HepG2 (cell line): ENCODE measurements around the gene NR2F1-AS1. TPM values are rescaled to one million over a fixed set of nuclear protein-coding genes. Genes with fewer than 3 reads are reported as not detected.

ENCODE experiments used
- ATAC-seq: fragments of 200-7000 bp; cut with Tn5 transposase; 3 replicates; pipeline ENCODE4 v1.9.1; 2020; ENCODE audit warnings: mild to moderate bottlenecking, moderate library complexity
- BruUV-seq: library from RNA; stranded (reverse); fragments of 400-500 nt; replicated peaks from 2 replicates; lab custom pipeline; 2021; lab: Mats Ljungman, UMichigan
- CTCF ChIA-PET: fragments of 300-600 bp; formaldehyde crosslinking; extraction: SDS; loops from one replicate; lab custom pipeline; 2021; ENCODE audit warnings: low total read pairs, inconsistent platforms, low intra/inter-chr PET ratio; lab: Yijun Ruan, JAX
- POLR2A ChIA-PET: fragments of 350-600 bp; sonication (Branson Sonifier 250); formaldehyde crosslinking; loops from one replicate; lab custom pipeline; 2020; ENCODE audit warnings: antibody characterized with exemption, inconsistent platforms; lab: Yijun Ruan, JAX
- DNase-seq: peaks from one replicate; pipeline ENCODE4 v3.0.0-alpha.2; 2015; ENCODE audit warnings: low spot score
- FAIRE-seq: peaks from 3 replicates; lab custom pipeline; 2011; peaks lifted over from hg19 to GRCh38; lab: Jason Lieb, UNC
- H2AFZ ChIP-seq: one replicate; pipeline ENCODE4 v1.6.1; 2011; ENCODE audit warnings: low read length, inconsistent platforms
- H3K27ac ChIP-seq: fragments of 300-600 bp; 3 replicates; pipeline ENCODE4 v1.8.0; 2011; ENCODE audit warnings: mixed run types, mild to moderate bottlenecking, mixed read lengths, low read length, inconsistent platforms; ENCODE audit not compliant: insufficient read depth; ENCODE audit errors: extremely low read length
- H3K27me3 ChIP-seq, 2 experiments: fragments of 200-600 bp in 1 of 2; 2 replicates in 1 of 2; 3 replicates in 1 of 2; pipeline versions ENCODE4 v1.6.0 to v1.8.0; 2011; ENCODE audit warnings: low read length in 2 of 2, mild to moderate bottlenecking in 2 of 2, moderate library complexity in 2 of 2, inconsistent platforms in 1 of 2; ENCODE audit not compliant: insufficient read depth in 2 of 2, control insufficient read depth in 1 of 2
- H3K36me3 ChIP-seq, 2 experiments: fragments of 200-600 bp in 1 of 2; replicated peaks in 1 of 2; 2 replicates in 1 of 2; 3 replicates in 1 of 2; pipeline versions ENCODE4 v1.5.1 to v1.8.0; 2011; ENCODE audit warnings: low read length in 2 of 2, inconsistent platforms in 1 of 2; ENCODE audit not compliant: insufficient read depth in 2 of 2, control insufficient read depth in 1 of 2
- H3K4me1 ChIP-seq: 2 replicates; pipeline ENCODE4 v1.5.1; 2012; ENCODE audit warnings: low read length, inconsistent platforms; ENCODE audit not compliant: insufficient read depth
- H3K4me2 ChIP-seq: 2 replicates; pipeline ENCODE4 v1.6.0; 2011; ENCODE audit warnings: low read depth, low read length, inconsistent platforms
- H3K4me3 ChIP-seq, 3 experiments: fragments of 200-600 bp in 1 of 3; sonication (generic), shearing (Covaris generic) in 1 of 3; replicated peaks in 1 of 3; 2 replicates each; pipeline ENCODE4 v1.5.1; 2011 to 2016; ENCODE audit warnings: low read length in 3 of 3, inconsistent platforms in 2 of 3, low read depth in 2 of 3, mild to moderate bottlenecking in 2 of 3, control low read depth in 1 of 3, mixed read lengths in 1 of 3; ENCODE audit not compliant: insufficient read depth in 1 of 3
- H3K79me2 ChIP-seq: one replicate; pipeline ENCODE4 v1.6.1; 2011; ENCODE audit warnings: low read length, inconsistent platforms; ENCODE audit not compliant: insufficient read depth
- H3K9ac ChIP-seq: 2 replicates; pipeline ENCODE4 v1.6.0; 2011; ENCODE audit warnings: mild to moderate bottlenecking, low read depth, low read length, inconsistent platforms; ENCODE audit not compliant: insufficient read depth
- H3K9me3 ChIP-seq: 2 replicates; pipeline ENCODE4 v1.5.1; 2012; ENCODE audit warnings: mild to moderate bottlenecking, low read length
- H4K20me1 ChIP-seq: 2 replicates; pipeline ENCODE4 v1.6.0; 2011; ENCODE audit warnings: inconsistent platforms, mild to moderate bottlenecking, low read length, moderate library complexity; ENCODE audit not compliant: insufficient read depth
- ATF3 ChIP-seq: sonication (generic); formaldehyde crosslinking; IDR thresholded peaks from 2 replicates; pipeline ENCODE4 v1.4.0; 2020; ENCODE audit warnings: missing genetic modification reagents
- SIX4 ChIP-seq: sonication (generic); formaldehyde crosslinking; IDR thresholded peaks from 2 replicates; pipeline ENCODE4 v1.4.0; 2020; ENCODE audit warnings: missing genetic modification reagents
- ZHX1 ChIP-seq: sonication (generic); formaldehyde crosslinking; IDR thresholded peaks from 2 replicates; pipeline ENCODE4 v1.8.1; 2022; ENCODE audit warnings: low read depth, mild to moderate bottlenecking, missing genetic modification reagents
- ZNF256 ChIP-seq: sonication (generic); formaldehyde crosslinking; conservative IDR thresholded peaks from 2 replicates; pipeline ENCODE4 v1.4.0; 2020; ENCODE audit warnings: missing genetic modification reagents
- WGBS: methylation state at CpG from one replicate; pipeline ENCODE4 v1.1.6; 2017; ENCODE audit warnings: low lambda C conversion rate; 5-methylcytosine and 5-hydroxymethylcytosine counted together
- in situ Hi-C: cut with HindIII; loops from 2 replicates; pipeline ENCODE4 v1.10.0; 2017; ENCODE audit warnings: low pct_unique_long_range_greater_than_20kb; ENCODE audit not compliant: extremely low pct_ligation_motif_present
- intact Hi-C: fragments of 100-400 bp; cut with micrococcal nuclease; formaldehyde crosslinking; loops from one replicate; pipeline ENCODE4 v1.10.0; 2022; ENCODE audit not compliant: unreplicated experiment
- polyA plus RNA-seq, 8 experiments: library from polyadenylated mRNA; depleted of rRNA in 3 of 8; stranded (reverse) in 7 of 8; unstranded in 1 of 8; fragments of >200 nt; fragmentation: Illumina TruSeq in 4 of 8; extraction: Trizol in 4 of 8; gene quantifications; 2 replicates each; pipeline versions ENCODE4 v1.2.1 to v1.2.3, GENCODE V29; 2011 to 2016; ENCODE audit warnings: low read depth in 4 of 8, missing spikeins in 1 of 8, mixed read lengths in 1 of 8; ENCODE audit not compliant: insufficient read depth in 1 of 8
- total RNA-seq, 5 experiments: library from RNA; depleted of rRNA; stranded (reverse); fragments of >200 nt; fragmentation: Illumina TruSeq; extraction: Trizol; gene quantifications; 2 replicates each; pipeline ENCODE4 v1.2.3, GENCODE V29; 2016; ENCODE audit warnings: low read depth in 1 of 5
- TF ChIP-seq, protein P1 (sequence below), 2 experiments: fragments of 450-650 bp in 1 of 2; sonication (generic) in 1 of 2; formaldehyde crosslinking in 1 of 2; IDR thresholded peaks; 2 replicates each; pipeline versions ENCODE4 v1.6.1 to v1.8.0; 2016 to 2022; ENCODE audit warnings: antibody characterized with exemption in 1 of 2, mild to moderate bottlenecking in 1 of 2, missing genetic modification reagents in 1 of 2
- TF ChIP-seq, protein P2 (sequence below): IDR thresholded peaks from 2 replicates; pipeline ENCODE4 v1.6.1; 2016
- TF ChIP-seq, protein P3 (sequence below): sonication (generic); formaldehyde crosslinking; IDR thresholded peaks from 2 replicates; pipeline ENCODE4 v1.5.0; 2020; ENCODE audit warnings: mild to moderate bottlenecking, missing genetic modification reagents

The NR2F1-AS1 gene
- total and polyA plus RNA-seq, 2 of the 13 experiments (the other 11 are each of a cell fraction or from before 2014, with no cell fraction given), result 2.8 TPM

DNA sequence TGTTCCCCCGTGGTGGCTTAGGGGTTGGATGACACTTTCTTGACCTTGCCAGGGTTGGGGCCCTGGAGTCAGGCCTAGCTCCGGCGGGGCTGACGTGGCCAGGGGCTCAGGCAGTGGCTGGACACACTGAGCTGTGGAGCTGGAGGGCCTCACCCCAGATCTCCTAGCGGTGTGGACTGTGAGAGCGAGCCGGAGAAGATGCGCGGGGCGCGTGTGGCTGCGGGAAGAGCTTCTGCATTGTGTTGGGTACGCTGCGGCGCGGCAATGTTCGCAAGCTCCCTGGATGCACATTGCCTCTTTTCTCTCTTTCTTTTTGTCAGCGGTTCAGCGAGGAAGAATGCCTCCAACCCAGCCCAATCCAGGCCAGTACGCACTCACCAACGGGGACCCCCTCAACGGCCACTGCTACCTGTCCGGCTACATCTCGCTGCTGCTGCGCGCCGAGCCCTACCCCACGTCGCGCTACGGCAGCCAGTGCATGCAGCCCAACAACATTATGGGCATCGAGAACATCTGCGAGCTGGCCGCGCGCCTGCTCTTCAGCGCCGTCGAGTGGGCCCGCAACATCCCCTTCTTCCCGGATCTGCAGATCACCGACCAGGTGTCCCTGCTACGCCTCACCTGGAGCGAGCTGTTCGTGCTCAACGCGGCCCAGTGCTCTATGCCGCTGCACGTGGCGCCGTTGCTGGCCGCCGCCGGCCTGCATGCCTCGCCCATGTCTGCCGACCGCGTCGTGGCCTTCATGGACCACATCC, 6.8 kb upstream of the NR2F1-AS1 start:
- in situ Hi-C loops, result loop anchor here (10.0 kb wide), 1 partner anchor 327 kb away; no protein-coding TSS in a partner anchor
- Histone ChIP-seq H3K4me2 (peak overlapping the region; percentile 68), H3K79me2 (peaks cover 66% of the 10 kb centered on the region), H2AFZ (no peak overlapping the region), H3K4me3 (peak overlapping the region; percentile 72 to 96 (median 95); a peak in 4 of 6 replicates), H3K4me1 (peaks cover 53% of the 10 kb centered on the region), H3K27ac (no peak overlapping the region), H3K36me3 (peaks cover 6 to 41% of the 10 kb centered on the region in 2 experiments), H3K27me3 (no peaks in the 10 kb centered on the region; a peak in 1 of 5 replicates), H4K20me1 (peaks cover 56% of the 10 kb centered on the region), H3K9ac (no peak overlapping the region), H3K9me3 (no peaks in the 10 kb centered on the region)
- FAIRE-seq, result no peak
- CTCF ChIA-PET, result interaction anchor here (1.5 kb wide), 1 partner anchor 20 kb away, joined by 3 read pairs; no protein-coding TSS in a partner anchor
- intact Hi-C loops, result no loop called here
- no peak for ATAC-seq
- no TSS peak for BruUV-seq
- POLR2A ChIA-PET, result no interaction called here
- 95% methylated on average over 59 of the region's 59 CpGs for WGBS
- DNase-seq, result no peak
- TF ChIP-seq, protein P1, sequence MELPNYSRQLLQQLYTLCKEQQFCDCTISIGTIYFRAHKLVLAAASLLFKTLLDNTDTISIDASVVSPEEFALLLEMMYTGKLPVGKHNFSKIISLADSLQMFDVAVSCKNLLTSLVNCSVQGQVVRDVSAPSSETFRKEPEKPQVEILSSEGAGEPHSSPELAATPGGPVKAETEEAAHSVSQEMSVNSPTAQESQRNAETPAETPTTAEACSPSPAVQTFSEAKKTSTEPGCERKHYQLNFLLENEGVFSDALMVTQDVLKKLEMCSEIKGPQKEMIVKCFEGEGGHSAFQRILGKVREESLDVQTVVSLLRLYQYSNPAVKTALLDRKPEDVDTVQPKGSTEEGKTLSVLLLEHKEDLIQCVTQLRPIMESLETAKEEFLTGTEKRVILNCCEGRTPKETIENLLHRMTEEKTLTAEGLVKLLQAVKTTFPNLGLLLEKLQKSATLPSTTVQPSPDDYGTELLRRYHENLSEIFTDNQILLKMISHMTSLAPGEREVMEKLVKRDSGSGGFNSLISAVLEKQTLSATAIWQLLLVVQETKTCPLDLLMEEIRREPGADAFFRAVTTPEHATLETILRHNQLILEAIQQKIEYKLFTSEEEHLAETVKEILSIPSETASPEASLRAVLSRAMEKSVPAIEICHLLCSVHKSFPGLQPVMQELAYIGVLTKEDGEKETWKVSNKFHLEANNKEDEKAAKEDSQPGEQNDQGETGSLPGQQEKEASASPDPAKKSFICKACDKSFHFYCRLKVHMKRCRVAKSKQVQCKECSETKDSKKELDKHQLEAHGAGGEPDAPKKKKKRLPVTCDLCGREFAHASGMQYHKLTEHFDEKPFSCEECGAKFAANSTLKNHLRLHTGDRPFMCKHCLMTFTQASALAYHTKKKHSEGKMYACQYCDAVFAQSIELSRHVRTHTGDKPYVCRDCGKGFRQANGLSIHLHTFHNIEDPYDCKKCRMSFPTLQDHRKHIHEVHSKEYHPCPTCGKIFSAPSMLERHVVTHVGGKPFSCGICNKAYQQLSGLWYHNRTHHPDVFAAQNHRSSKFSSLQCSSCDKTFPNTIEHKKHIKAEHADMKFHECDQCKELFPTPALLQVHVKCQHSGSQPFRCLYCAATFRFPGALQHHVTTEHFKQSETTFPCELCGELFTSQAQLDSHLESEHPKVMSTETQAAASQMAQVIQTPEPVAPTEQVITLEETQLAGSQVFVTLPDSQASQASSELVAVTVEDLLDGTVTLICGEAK (IDR thresholded peaks at IDR 0.05), result no peak
- TF ChIP-seq, protein P1 (CRISPR knock-in tag; IDR thresholded peaks at IDR 0.05), result no peak
- no peak for TF ChIP-seq ZNF256 (CRISPR knock-in tag)
- TF ChIP-seq, protein P2, sequence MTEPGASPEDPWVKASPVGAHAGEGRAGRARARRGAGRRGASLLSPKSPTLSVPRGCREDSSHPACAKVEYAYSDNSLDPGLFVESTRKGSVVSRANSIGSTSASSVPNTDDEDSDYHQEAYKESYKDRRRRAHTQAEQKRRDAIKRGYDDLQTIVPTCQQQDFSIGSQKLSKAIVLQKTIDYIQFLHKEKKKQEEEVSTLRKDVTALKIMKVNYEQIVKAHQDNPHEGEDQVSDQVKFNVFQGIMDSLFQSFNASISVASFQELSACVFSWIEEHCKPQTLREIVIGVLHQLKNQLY (CRISPR knock-in tag), result no peak
- TF ChIP-seq ZHX1 (CRISPR knock-in tag), result peak; percentile 15; the same call in 1 of the 2 replicates
- no peak for TF ChIP-seq ATF3 (CRISPR knock-in tag)
- no peak for TF ChIP-seq SIX4 (CRISPR knock-in tag)
- TF ChIP-seq, protein P3, sequence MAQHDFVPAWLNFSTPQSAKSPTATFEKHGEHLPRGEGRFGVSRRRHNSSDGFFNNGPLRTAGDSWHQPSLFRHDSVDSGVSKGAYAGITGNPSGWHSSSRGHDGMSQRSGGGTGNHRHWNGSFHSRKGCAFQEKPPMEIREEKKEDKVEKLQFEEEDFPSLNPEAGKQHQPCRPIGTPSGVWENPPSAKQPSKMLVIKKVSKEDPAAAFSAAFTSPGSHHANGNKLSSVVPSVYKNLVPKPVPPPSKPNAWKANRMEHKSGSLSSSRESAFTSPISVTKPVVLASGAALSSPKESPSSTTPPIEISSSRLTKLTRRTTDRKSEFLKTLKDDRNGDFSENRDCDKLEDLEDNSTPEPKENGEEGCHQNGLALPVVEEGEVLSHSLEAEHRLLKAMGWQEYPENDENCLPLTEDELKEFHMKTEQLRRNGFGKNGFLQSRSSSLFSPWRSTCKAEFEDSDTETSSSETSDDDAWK (CRISPR knock-in tag), result no peak
